ENCODE measurements around the gene CLEC11A. TPM values are rescaled to one million over a fixed set of nuclear protein-coding genes. Genes with fewer than 3 reads are reported as not detected.

The CLEC11A gene
- total RNA-seq, 1 donor = 64.4 TPM

DNA sequence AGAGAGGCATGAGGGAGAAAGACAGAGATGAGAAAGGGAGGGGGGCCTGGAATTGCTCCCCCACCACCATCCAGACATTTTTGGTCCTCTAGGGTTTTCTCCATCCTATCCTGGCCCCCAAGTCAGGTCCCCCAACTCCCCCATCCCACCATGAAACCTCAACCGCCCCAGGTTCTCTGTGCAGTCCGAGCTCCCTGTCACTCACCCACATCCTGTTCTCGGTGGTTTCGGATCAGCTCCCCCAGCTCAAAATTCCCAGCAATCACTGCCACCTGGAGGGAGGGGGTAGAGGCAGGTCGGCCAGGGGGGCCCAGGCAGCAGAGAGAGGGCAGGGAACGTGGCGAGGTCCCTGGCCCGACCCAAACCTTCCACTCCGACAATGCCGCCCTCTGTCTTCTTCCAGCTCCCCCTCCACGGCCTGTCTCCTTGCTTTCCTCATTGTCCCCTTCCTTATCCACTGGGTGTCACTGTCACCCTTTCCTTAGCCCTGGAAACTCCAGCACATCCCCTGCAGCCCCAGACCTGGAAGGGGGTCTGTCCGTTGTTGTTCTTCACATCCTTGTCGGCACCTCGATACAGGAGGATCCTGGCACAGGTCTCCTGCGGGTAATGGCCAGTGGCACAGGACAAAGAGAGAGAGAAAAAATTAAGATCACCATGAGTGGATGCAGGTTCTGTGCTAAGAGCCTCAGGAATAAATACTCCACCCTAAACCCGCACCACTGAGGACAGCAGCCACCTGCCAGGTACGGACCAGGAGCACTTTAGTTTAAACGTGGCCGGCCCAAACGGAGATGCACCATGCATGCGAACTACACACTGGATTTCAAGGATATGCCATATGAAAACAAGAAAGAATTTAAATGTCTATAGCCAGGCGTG is 19.0 kb upstream of the CLEC11A start:
- DNase-seq (ENCODE audit: low read depth in 2 of 3, low spot score in 2 of 3) = no peak

DNA sequence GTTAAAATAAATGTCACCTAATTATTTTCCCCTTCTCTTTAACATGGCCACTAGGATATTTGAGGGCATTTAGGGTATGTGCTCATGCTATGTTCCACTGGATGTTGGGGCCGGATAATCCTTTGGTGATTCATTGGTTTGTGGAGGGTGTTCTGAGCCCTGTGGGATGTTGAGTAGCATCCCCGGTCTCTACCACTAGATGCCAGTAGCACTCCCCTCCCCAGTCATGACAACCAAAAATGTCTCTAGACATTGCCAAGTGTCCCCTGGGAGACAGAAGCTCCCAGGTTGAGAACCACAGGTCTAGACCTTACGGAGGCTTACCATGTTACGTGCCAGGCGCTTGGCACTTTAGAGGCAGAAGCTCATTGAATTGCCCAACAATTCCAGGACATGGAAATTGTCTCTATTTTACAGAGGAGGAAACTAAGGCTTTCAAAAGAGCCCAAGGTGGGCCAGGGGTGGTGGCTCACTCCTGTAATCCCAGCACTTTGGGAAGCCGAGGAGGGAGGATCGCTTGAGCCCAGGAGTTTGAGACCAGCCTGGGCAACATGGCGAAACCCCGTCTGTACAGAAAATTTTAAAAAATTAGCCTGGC is 17.6 kb upstream of the CLEC11A start:
- peak in 2 of 3 donors; percentile 69 to 73 for DNase-seq (ENCODE audit: low read depth in 2 of 3, low spot score in 2 of 3)

DNA sequence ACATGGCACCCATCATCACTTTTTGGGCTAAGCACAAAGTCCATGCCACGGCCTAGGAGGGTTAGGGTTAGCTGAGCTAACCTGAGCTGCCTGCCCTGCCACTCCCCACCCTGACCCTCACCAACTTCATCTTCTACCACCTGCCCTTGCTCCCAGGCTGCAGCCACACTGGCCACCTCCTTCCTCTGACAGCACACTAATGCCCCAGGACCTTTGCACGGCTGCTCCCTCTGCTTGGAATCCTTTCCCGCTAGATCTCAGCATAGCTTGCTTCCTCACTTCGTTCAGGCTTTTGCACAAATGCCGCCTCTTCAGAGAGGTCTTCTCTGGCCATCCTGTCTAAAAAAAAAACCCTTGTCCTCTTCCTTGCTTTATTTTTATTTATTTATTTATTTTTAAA is 16.8 kb upstream of the CLEC11A start:
- no peak for DNase-seq (ENCODE audit: low read depth in 2 of 3, low spot score in 2 of 3)

DNA sequence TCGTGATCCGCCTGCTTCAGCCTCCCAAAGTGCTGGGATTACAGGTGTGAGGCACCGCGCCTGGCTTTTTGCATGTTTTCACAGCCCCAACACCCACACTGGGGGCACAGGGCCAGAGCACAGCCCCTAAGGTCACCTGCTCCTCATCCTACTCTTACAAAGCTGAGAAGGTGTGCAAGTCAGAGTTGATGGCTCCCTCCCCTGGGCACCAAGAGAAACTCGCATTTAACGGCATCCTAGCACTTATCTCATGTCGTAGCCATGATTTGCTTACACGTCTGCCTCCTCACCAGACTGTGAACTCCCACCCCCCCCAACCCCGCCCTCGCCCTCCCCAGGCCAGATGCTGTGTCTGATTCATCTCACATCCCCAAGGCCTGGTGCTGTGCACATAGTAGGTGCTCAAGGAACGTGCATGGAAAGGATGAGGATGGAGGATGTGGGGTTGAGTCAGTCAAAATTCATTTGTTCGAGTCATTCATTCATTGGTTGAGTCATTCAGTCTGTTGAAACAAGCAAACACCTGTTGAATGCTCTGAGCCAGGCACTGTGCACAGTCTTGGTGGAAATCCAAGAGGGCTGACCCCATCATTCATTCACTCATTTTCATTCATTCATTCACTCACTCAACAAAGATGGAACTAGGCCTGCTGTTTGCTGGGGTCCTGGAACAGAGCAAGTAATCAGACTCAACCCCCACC is 14.8 kb upstream of the CLEC11A start:
- no peak for DNase-seq (ENCODE audit: low read depth in 2 of 3, low spot score in 2 of 3)

DNA sequence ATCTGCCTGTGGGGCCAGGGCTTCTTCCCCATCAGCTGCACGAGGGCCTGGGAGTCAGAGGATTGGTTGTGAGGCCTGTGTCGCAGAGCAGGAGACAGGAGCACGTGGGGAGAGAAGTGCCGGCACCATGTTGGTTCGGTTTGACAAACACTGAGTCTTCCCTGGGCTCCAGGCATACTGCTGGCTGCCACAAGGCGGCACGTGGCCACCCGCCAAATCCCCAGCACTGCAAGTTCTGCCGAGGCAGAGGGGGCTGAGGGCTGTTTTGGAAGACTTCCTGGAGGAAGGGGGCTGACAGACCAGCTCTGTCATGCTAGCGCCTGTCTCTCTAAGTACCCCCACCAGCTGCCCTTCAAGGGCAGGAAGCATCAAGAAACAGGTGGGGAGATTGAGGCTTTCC is 13.1 kb upstream of the CLEC11A start:
- no peak for DNase-seq (ENCODE audit: low read depth in 2 of 3, low spot score in 2 of 3)

DNA sequence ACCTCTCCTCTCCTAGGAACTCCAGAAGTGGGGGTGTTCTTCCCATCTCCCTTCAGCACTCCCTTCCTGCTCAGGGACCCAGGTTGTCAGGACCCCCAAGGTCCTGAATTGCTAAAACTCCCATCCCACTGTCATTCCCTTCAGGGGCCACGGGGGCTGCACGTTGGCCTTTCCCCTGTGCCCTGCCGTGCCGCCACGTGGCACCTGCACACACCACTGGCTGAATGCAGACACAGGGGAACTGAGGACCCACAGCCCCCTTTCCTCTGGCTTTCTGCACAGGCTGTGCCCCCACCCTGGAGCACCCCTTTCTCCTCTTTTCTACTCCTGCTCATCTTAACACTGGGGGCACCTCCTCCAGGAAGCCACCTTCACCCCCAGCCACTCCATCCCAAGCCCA is 12.6 kb upstream of the CLEC11A start:
- no peak for DNase-seq (ENCODE audit: low read depth in 2 of 3, low spot score in 2 of 3)

DNA sequence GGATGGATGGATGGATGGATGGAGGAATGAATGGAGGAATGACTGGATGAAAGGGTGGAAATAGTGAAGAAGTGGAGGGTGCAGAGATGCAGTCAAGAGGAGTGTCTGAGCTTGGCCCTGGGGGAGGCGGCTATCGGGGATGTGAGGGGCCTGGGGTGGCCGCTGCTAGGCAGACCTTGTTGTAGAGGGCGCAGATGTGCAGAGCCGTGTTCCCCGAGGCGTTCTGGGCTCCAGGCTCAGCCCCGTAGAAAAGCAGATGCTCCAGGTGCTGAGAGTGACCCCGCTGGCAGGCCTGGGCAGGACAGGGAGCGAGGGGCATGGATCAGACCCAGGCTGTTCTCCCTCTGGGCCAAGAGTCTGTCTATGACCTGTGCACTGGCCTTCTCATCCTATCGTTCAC is 12.0 kb upstream of the CLEC11A start:
- no peak for DNase-seq (ENCODE audit: low read depth in 2 of 3, low spot score in 2 of 3)

DNA sequence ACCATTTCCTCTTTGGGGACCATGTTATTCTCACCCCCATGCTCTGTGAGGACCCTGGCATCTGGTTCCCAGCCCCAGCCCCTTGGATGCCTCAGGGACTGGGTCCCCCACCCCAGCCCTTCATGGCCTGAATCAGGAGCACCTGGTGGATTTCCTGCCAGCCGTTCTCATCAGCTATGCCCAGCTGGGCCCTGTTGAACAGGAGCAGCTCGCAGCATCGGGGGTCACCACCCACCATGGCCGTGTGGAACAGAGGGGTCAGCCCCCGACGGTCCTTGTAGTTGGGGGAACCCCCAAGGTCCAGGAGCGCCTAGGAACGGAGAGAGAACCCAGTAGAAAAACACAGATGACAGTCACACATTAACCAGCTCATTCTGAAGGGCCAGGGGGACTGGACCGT is 11.4 kb upstream of the CLEC11A start:
- DNase-seq (ENCODE audit: low read depth in 2 of 3, low spot score in 2 of 3) = no peak

DNA sequence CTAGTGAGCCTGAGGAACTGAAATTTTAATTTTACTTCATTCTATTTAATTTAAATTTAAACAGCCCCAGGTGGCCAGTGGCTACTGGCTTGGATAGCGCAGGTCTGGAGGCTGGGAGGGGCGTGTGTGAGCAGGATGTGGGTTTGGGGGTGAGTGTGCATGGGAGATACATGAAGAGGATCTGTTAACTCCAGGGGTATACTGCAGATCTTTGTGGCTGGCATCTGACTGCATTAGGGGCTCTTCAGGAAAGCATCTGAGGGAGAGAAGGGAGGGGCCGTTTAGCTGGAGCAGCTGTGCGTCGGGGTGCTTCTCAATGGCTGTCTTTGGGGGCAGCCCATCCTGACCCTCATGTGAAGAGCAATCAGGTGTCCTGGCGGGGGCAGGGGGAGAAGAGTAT is 10.3 kb upstream of the CLEC11A start:
- DNase-seq (ENCODE audit: low read depth in 2 of 3, low spot score in 2 of 3) = peak in 1 of 3 donors; percentile 27

DNA sequence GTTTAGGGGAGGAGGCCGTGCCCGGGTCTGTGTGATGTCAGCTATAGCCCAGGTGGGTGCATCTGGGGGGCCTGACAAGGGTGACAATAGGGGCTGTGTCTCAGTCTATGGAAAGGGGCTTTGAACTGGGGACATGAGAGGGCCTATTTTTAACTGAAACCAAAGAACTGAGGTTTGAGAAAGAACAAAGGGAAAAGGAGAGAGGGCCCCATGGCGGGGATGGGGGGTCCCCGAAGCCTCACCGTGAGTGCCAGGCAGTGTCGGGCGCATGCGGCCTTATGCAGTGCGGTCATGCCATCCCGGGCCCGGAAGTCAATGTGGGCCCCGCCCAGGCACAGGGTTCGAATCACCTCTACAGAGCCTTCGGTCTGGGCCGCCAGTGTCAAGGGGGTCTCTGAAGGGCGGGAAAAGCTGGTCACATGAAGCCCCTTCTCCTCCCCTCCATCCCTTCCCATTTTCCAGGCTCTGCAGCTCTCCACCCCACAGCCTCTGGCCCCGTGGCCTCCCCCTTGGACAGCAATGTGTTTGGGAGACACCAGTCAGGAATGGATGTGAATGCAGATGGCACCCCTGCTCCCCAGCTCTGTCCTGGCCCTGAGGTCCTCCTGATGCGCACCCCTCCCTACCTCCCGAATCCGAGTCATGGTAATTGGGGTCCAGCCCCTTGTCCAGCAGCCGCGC is 9.5 kb upstream of the CLEC11A start:
- no peak for DNase-seq (ENCODE audit: low read depth in 2 of 3, low spot score in 2 of 3)

DNA sequence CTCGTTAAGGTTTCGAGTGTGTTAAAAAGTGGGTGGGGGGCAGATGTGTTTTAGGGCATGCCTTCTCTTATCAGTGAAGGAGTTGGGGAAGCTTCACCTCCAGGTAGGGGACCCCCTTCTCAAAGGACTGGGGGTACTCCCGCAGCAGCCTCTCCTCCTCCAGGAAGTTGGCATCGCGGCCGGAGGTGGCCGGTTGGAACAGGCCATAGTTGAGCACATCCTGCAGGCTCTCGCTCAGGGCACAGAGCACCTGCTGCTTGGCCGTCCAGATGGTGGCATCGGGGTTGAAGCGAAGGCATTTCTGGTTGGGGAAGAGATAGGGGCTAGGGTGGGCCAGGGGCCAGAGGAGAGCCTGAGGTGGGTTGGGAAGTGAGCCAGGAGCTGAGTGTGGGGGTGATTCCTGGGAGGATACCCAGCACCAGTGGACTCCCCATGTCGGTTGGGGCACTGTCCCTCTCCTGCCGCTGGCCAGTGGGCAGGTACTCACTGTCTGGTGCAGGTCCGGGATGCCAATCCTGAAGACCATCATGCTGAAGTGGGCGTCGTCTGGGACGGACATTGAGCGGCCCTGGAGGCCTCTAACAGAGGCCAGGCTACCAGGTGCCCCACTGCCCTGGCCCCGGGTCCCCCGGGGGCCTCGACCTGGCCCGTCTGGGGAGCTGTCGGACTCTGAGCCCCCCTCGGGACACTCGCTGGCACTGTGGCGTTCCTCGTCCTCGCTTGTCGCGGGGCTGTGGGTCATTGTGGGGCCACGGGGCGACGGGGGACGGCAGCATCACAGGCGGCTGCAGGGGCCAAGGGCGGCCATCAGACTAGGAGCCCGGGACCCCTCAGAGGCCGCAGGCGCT is 6.8 kb upstream of the CLEC11A start:
- DNase-seq (ENCODE audit: low read depth in 2 of 3, low spot score in 2 of 3) = no peak

DNA sequence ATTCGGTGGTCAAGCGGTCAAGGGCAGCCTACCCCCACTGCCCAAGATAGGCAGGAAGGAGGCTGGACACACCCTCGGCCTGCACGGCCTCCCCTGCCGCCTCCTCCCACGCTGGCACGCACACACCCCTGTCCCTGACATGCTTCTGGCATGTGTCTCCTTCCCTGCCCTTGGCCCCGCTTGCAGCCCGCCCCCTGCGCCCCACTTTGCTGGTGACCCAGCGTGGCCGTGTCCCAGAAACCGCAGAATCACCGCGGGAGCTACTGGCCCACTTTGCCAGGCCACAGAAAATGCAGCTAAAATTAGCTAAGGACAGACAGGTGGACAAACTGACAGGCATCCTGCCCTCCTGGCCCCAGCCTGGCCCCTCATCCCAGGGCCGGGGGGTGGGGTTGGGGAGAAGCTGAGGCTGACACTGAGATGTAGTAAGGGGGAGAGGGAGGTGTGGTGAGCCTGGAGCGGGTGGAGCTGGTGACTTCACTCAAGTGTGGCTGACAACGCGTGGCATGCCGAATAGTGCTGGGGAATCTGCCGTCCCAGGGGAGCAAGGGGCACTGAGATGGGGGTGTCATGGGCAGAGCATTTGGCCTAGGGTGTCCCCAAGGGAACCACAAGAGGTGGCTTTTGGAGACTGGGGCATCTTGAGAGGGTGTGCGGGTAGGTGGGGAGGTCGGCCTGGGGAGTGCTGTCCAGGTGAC is 6.0 kb upstream of the CLEC11A start:
- no peak for DNase-seq (ENCODE audit: low read depth in 2 of 3, low spot score in 2 of 3)

DNA sequence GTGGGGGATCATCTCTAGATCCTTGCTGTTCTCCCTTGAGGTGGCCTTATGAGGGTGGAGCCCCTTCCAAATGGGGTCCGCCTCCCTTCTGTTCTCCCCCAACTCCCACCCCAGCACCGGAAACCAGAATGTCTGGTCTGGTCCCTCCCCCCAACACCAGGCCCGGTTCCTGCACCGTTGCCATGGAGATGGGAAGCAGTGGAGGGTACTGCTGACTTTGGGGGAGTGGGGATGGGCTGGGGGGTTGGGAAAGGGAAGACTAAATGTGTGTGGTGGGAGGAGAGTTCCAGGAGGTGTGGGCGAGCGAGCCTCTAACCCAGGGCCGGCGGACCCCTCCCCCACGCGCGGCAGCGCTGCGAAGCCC is 5.3 kb upstream of the CLEC11A start:
- no peak for DNase-seq (ENCODE audit: low read depth in 2 of 3, low spot score in 2 of 3)

DNA sequence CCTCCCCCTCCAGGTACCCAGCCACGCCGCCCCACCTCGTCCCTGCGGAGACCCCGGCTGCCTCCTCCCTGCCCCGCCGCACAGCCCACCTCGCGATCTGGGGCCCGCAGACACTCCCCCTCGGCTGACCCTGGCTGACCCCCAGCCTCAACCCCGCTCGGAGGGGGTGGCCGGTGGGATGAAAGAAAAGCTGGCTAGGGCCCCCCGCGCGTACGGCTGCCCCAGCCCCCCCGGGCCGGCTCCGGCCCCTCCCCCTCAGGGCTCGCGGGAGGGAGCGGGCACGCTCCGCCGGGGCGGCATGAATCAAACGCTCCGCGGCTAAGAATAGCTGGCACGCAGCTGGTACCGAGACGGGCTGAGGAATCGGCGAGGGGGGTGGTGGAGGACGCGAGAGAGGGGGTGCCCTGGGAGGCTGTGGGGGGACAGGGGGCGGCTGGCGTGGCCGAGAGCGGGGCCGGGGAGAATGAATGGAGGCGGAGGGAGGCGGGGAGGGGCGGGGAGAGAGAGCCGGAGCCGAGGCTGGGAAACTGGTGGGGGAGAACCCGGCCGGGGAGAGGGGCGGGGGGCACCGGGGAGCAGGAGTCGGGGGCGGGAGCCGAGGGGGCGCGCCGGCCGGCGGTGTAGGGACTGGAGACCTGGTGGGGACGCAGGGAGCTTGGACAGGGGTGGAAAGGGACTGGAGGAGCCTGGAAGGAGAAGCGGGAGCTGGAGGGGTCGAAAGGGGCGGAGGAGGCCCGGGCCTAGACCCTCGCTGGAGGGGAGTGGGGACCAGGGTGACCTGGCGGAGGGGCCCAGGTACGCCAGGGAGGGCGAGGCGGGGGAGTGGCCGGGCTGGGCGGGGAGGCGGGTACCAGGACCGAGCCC is 4.7 kb upstream of the CLEC11A start:
- DNase-seq (ENCODE audit: low read depth in 2 of 3, low spot score in 2 of 3) = no peak

DNA sequence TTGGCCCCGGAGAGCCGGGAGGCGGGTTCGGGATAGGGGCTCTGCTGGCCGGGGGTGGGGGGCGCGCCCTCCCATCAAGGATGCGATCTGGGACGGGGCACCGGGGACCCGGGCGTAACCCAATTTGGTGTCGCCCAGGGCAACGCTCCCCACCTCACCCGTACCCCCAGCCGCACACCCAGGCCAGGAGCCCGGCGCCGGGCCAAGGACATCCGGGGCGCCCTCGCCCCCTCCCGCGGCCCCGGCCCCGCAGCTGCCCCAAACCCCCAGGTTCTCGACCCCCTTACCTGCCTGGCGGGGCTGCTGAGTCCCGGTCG is 4.1 kb upstream of the CLEC11A start:
- DNase-seq (ENCODE audit: low read depth in 2 of 3, low spot score in 2 of 3) = no peak

DNA sequence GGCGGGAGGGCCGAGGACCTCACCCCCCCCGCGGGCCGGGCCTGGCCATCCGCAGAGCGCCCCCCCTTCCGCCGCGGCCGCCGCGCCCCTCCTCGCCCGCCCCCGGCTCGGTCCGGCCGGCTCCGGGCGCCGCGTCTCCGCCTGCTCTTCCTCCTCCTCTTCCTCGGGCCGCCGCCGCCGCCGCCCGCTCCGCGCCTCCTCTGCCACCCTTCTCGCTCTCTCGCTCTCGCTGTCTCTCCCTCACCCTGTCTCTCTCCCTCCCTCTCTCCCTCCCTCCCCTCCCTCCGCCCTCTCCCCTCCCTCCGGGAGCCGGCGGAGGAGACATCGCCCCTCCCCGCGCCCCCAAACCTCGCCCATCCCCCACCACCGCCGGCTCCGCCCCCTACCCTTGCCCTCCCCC is 3.6 kb upstream of the CLEC11A start, which contains the start of gene SHANK1:
Gene SHANK1, minus strand, starts transcription at position 237 of the 400 bp plus-strand sequence. CDS start 2,883 bp downstream, outside the sequence.
- peak in 1 of 3 donors; percentile 26 for DNase-seq (ENCODE audit: low read depth in 2 of 3, low spot score in 2 of 3)

DNA sequence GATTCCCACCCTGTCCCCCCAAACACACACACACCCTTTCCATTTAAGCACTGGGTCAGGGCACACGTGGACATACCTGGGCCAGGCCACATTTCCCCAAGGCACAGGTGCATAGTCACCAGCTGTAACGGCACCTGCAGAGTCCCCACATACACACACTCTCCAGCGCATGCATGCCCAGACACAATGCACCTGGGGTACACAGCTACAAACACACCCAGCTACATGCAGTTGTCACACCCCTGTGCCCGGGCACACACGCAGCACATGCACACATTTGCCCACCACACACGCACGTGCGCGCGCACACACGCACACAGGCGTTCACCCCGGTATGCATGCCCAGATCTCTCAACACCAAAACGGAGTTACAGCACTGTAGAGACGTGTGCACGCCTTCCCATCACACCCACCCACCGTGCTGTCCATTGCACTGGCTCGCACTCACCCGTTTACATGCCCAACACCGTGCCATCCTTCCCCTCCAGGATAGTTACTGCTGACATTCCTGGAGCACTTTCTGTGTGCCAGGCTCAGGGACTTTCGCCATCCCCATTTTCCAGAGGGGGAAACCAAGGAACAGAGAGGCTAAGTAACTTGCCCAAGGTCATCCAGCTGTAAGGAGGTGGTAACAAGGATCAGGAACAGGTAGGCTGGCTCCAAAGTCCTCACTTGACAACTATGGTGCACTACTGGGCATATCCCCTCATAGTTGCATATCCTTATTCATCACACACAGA is 2.8 kb upstream of the CLEC11A start:
- no peak for DNase-seq (ENCODE audit: low read depth in 2 of 3, low spot score in 2 of 3)

DNA sequence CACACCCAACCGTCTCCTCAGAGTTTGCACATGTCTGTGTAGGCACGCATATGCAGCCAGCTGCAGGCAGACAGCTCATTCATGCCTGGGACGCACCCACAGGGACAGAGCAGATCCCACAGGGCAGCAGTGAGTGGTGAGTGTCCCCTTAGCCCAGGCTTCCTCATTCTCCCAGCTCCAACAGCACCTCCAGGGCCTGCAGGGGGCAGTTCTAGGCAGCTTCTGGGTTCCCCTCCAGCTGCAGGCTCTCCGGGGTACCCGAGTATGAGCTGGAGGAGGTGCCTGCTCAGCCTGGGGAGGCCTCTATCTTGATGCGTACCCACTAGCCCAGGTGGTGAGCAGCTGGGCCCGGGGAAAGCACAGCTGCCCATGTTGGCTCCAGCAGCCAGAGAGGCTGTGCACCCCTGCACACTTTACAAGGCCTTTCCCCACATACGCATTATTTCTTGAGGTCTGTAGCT is 2.2 kb upstream of the CLEC11A start:
- peak in 2 of 3 donors; percentile 47 to 61 for DNase-seq (ENCODE audit: low read depth in 2 of 3, low spot score in 2 of 3)
